ENCODE measurements around the gene MYO5A. TPM values are rescaled to one million over a fixed set of nuclear protein-coding genes. Genes with fewer than 3 reads are reported as not detected.
A peak's percentile ranks its signal among the peaks of the same experiment; 100 is the strongest.

Gene MYO5A
- total and polyA plus RNA-seq, 9 of the 15 experiments (the other 6 are each of a cell fraction or from before 2014, with no cell fraction given) = 0.03 to 0.82 (median 0.40) TPM

DNA sequence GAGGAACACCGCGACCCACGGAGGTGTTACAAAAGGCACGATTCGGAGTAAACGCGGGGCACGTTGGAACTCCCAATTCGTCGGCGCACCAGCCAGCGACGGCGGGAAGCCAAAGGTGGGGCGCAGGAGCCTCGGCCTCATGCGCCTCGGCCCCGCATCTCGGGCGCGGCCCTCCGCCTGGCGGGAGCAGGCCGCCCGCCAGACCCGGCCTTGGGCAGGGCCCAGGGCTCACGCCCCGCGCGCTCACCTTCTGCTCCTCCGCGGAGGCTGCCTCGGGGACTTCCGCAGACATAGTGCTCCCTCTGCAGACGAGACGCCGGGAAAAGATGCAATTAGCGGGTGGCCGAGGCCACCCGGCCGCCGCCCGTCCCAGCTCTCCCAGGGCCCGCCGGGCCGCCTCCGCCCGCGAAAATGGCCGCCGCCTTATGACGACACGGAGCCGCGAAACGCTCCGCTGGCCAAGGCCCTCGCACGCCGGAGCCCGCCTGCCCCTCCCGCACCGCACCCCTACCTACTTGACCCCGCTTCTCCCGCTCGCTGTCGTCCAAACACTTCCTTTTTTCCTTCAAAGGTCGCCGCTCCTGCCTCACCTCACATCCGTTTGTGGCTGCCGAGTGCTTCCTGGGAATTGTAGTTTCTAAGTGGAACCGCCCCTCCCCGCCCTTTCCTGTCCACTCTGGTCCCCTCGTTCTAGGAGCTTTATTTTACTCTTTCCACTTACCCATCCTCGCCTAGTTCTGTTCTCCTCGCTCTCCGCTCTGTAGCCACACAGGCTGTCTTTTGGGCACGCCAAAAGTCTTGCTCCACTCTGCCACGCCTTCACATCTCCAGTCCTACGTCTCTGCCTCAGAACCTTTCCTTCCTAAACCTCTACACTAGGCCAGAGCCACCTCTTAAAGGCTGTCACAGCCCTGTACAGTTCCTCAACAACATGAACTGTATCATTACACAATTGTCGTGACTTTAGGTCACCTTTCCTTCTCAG, 40.2 kb upstream of the MYO5A start, which contains the start of gene ARPP19 (continued):
- peak; percentile 56; the same call in 1 of the 2 replicates for TF ChIP-seq PML (IDR thresholded peaks at IDR 0.05; ENCODE audit: low read length)
- TF ChIP-seq L3MBTL2 (IDR thresholded peaks at IDR 0.05) = peak; percentile 99
- no peak for TF ChIP-seq DACH1 (IDR thresholded peaks at IDR 0.05; ENCODE audit: partially characterized antibody)
- 0 out of 2 replicates have a peak, but pooled peaks have one; percentile 82 for TF ChIP-seq LARP7 (IDR thresholded peaks at IDR 0.05)
- TF ChIP-seq, protein P1, sequence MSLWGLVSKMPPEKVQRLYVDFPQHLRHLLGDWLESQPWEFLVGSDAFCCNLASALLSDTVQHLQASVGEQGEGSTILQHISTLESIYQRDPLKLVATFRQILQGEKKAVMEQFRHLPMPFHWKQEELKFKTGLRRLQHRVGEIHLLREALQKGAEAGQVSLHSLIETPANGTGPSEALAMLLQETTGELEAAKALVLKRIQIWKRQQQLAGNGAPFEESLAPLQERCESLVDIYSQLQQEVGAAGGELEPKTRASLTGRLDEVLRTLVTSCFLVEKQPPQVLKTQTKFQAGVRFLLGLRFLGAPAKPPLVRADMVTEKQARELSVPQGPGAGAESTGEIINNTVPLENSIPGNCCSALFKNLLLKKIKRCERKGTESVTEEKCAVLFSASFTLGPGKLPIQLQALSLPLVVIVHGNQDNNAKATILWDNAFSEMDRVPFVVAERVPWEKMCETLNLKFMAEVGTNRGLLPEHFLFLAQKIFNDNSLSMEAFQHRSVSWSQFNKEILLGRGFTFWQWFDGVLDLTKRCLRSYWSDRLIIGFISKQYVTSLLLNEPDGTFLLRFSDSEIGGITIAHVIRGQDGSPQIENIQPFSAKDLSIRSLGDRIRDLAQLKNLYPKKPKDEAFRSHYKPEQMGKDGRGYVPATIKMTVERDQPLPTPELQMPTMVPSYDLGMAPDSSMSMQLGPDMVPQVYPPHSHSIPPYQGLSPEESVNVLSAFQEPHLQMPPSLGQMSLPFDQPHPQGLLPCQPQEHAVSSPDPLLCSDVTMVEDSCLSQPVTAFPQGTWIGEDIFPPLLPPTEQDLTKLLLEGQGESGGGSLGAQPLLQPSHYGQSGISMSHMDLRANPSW (CRISPR knock-in tag; IDR thresholded peaks at IDR 0.05) = 0 out of 2 replicates have a peak, but pooled peaks have one; percentile 77
- TF ChIP-seq, protein P2, sequence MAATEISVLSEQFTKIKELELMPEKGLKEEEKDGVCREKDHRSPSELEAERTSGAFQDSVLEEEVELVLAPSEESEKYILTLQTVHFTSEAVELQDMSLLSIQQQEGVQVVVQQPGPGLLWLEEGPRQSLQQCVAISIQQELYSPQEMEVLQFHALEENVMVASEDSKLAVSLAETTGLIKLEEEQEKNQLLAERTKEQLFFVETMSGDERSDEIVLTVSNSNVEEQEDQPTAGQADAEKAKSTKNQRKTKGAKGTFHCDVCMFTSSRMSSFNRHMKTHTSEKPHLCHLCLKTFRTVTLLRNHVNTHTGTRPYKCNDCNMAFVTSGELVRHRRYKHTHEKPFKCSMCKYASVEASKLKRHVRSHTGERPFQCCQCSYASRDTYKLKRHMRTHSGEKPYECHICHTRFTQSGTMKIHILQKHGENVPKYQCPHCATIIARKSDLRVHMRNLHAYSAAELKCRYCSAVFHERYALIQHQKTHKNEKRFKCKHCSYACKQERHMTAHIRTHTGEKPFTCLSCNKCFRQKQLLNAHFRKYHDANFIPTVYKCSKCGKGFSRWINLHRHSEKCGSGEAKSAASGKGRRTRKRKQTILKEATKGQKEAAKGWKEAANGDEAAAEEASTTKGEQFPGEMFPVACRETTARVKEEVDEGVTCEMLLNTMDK (IDR thresholded peaks at IDR 0.05; ENCODE audit: borderline replicate concordance, insufficient read depth, low read depth, low read length, poor library complexity, severe bottlenecking) = no peak
- no peak for TF ChIP-seq GATAD2A (IDR thresholded peaks at IDR 0.05)
- TF ChIP-seq MCM7 (IDR thresholded peaks at IDR 0.05) = no peak
- TF ChIP-seq, protein P3, sequence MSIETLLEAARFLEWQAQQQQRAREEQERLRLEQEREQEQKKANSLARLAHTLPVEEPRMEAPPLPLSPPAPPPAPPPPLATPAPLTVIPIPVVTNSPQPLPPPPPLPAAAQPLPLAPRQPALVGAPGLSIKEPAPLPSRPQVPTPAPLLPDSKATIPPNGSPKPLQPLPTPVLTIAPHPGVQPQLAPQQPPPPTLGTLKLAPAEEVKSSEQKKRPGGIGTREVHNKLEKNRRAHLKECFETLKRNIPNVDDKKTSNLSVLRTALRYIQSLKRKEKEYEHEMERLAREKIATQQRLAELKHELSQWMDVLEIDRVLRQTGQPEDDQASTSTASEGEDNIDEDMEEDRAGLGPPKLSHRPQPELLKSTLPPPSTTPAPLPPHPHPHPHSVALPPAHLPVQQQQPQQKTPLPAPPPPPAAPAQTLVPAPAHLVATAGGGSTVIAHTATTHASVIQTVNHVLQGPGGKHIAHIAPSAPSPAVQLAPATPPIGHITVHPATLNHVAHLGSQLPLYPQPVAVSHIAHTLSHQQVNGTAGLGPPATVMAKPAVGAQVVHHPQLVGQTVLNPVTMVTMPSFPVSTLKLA (conservative IDR thresholded peaks at IDR 0.05) = peak; percentile 53 to 80; a peak in 3 of 4 replicates
- TF ChIP-seq, protein P4, sequence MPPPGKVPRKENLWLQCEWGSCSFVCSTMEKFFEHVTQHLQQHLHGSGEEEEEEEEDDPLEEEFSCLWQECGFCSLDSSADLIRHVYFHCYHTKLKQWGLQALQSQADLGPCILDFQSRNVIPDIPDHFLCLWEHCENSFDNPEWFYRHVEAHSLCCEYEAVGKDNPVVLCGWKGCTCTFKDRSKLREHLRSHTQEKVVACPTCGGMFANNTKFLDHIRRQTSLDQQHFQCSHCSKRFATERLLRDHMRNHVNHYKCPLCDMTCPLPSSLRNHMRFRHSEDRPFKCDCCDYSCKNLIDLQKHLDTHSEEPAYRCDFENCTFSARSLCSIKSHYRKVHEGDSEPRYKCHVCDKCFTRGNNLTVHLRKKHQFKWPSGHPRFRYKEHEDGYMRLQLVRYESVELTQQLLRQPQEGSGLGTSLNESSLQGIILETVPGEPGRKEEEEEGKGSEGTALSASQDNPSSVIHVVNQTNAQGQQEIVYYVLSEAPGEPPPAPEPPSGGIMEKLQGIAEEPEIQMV (tag; conservative IDR thresholded peaks at IDR 0.05; ENCODE audit: low read depth) = no peak
- TF ChIP-seq PTBP1 (IDR thresholded peaks at IDR 0.05; ENCODE audit: low read depth, low read length) = no peak
- TF ChIP-seq, protein P5, sequence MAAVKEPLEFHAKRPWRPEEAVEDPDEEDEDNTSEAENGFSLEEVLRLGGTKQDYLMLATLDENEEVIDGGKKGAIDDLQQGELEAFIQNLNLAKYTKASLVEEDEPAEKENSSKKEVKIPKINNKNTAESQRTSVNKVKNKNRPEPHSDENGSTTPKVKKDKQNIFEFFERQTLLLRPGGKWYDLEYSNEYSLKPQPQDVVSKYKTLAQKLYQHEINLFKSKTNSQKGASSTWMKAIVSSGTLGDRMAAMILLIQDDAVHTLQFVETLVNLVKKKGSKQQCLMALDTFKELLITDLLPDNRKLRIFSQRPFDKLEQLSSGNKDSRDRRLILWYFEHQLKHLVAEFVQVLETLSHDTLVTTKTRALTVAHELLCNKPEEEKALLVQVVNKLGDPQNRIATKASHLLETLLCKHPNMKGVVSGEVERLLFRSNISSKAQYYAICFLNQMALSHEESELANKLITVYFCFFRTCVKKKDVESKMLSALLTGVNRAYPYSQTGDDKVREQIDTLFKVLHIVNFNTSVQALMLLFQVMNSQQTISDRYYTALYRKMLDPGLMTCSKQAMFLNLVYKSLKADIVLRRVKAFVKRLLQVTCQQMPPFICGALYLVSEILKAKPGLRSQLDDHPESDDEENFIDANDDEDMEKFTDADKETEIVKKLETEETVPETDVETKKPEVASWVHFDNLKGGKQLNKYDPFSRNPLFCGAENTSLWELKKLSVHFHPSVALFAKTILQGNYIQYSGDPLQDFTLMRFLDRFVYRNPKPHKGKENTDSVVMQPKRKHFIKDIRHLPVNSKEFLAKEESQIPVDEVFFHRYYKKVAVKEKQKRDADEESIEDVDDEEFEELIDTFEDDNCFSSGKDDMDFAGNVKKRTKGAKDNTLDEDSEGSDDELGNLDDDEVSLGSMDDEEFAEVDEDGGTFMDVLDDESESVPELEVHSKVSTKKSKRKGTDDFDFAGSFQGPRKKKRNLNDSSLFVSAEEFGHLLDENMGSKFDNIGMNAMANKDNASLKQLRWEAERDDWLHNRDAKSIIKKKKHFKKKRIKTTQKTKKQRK (IDR thresholded peaks at IDR 0.05; ENCODE audit: borderline replicate concordance, low read depth, low read length) = no peak
- no peak for TF ChIP-seq FOXA3 (CRISPR knock-in tag; conservative IDR thresholded peaks at IDR 0.05 in 1 of 2, IDR thresholded peaks at IDR 0.05 in 1 of 2)

Measured in K562 (cell line).